Measurements from ENCODE around the gene ZNF778. TPM values are rescaled to one million over a fixed set of nuclear protein-coding genes. Genes with fewer than 3 reads are reported as not detected.
"Not testable (repeated sequence)": the region's sequence is repeated elsewhere in the genome, so short reads cannot be mapped to it uniquely, and the experiment has no call there.

ZNF778 gene
- total RNA-seq, 2 donors from 2014 or later = 3.9 to 6.4 TPM

DNA sequence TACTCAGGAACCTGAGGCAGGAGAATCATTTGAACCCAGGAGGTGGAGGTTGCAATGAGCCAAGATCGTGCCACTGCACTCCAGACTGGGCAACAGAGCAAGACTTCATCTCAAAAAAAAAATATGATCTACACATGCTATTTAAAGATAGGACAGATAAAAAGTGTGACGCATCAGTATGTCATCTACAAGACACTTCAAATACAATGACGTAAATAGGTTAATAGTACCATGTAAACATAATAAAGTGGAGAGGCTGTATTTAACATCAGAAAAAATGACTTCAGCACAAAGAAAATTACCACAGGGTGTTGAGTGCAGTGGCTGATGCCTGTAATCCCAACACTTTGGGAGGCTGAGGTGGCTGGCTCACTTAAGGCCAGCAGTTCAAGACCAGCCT, 20.2 kb downstream of the ZNF778 start:
- H3K9ac ChIP-seq (ENCODE audit: low read depth in 2 of 2, low read length in 2 of 2) = no peak overlapping the region
- H3K27ac ChIP-seq = no peak overlapping the region
- no peaks in the 10 kb centered on the region for H3K9me3 ChIP-seq
- intact Hi-C loops (cut with DNase I) = no loop called here
- H3K4me1 ChIP-seq = no peaks in the 10 kb centered on the region
- TF ChIP-seq, protein P1, sequence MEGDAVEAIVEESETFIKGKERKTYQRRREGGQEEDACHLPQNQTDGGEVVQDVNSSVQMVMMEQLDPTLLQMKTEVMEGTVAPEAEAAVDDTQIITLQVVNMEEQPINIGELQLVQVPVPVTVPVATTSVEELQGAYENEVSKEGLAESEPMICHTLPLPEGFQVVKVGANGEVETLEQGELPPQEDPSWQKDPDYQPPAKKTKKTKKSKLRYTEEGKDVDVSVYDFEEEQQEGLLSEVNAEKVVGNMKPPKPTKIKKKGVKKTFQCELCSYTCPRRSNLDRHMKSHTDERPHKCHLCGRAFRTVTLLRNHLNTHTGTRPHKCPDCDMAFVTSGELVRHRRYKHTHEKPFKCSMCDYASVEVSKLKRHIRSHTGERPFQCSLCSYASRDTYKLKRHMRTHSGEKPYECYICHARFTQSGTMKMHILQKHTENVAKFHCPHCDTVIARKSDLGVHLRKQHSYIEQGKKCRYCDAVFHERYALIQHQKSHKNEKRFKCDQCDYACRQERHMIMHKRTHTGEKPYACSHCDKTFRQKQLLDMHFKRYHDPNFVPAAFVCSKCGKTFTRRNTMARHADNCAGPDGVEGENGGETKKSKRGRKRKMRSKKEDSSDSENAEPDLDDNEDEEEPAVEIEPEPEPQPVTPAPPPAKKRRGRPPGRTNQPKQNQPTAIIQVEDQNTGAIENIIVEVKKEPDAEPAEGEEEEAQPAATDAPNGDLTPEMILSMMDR (IDR thresholded peaks at IDR 0.05) = no peak
- no peaks in the 10 kb centered on the region for H3K27me3 ChIP-seq
- H3K36me3 ChIP-seq = no peaks in the 10 kb centered on the region
- no peak for DNase-seq
- no peak overlapping the region for H3K4me3 ChIP-seq

DNA sequence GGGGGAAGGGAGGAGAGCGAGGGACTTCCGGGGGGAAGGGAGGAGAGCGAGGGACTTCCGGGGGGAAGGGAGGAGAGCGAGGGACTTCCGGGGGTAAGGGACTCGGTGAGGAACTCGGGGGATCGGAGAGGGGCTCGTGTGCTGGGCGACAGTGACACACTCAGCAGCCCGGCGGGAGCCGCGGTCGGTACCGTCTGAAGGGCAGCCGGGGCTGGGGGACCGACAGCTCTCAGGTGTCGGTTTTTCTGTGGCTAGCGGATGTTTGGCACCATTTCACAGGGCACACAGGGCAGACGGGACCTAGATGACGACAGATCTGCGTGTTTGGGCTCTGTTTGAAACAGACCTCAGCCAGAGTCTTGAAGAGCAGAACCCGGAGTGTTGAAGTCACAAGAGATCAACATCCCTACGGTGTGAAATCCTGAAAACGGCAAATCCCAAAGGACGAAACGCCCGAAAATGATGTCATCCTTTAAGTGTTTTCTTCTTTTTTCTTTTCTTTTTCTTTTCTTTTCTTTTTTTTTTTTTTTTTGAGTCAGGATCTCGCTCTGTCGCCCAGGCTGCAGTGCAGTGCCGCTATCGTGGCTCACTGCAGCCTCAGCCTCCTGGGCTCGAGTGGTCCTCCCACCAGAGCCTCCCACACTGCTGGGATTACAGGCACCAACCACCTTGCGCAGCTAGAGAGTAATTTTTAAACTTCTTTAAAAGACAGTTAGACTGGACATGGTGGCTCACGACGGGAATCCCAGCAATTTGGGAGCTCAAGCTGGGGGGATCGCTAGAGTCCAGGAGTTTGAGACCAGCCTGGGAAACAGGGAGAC, 23.9 kb downstream of the ZNF778 start:
- DNase-seq = peak; percentile 71
- peak overlapping the region; percentile 74 for H3K4me3 ChIP-seq
- H3K4me1 ChIP-seq = no peaks in the 10 kb centered on the region
- H3K9me3 ChIP-seq = no peaks in the 10 kb centered on the region
- peak overlapping the region; percentile 97 for H3K27ac ChIP-seq
- H3K27me3 ChIP-seq = no peaks in the 10 kb centered on the region
- H3K36me3 ChIP-seq = no peaks in the 10 kb centered on the region
- TF ChIP-seq, protein P1 (IDR thresholded peaks at IDR 0.05) = no peak
- intact Hi-C loops (cut with DNase I) = no loop called here
- H3K9ac ChIP-seq (ENCODE audit: low read depth in 2 of 2, low read length in 2 of 2) = peak overlapping the region; percentile 85 to 88

DNA sequence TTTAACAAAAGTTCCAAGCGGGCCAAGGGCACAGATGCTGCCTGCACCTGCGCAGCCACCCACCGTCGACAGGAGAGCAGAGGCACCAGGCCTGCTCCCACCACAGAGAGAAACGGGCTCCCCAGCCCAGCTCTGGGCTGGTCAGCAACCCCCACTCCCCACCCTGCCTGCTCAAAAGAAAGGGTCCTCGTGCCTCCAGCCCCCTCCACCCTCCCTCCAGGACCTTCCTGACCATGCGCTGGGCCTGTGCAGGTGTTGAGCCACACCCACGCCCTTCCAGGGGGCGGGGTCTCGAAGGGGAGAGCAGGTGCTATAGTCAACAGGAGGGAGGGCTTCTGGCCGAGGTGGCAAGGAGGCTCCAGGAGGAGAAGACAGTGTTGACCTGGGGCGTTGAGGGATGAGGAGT, 25.3 kb downstream of the ZNF778 start:
- DNase-seq = peak; percentile 37
- intact Hi-C loops (cut with DNase I) = no loop called here
- H3K9ac ChIP-seq (ENCODE audit: low read depth in 2 of 2, low read length in 2 of 2) = no peak overlapping the region
- H3K4me1 ChIP-seq = peaks cover 3% of the 10 kb centered on the region
- TF ChIP-seq, protein P1 (IDR thresholded peaks at IDR 0.05) = no peak
- no peak overlapping the region for H3K4me3 ChIP-seq
- H3K27me3 ChIP-seq = no peaks in the 10 kb centered on the region
- H3K36me3 ChIP-seq = no peaks in the 10 kb centered on the region
- H3K9me3 ChIP-seq = no peaks in the 10 kb centered on the region
- no peak overlapping the region for H3K27ac ChIP-seq

DNA sequence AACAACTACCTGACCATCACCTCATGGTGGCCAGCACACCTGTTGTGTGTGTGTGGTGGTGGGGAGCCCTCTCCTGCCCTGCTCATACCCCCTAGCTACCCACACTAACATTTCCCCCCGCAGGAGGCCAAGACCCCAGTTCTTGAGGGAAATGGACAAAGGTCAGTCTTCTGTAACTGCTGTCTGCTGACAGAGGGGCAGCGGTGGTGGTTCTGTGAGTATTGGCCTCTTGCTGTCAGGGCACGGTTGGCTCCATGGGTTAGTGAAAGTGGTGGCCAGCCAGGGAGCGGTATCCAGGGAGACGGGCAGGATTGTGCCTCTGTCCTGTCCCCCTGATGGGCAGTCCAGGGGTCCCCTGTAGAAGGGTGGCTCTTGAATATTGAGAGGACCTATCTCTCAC, 26.2 kb downstream of the ZNF778 start:
- no peak overlapping the region for H3K9ac ChIP-seq (ENCODE audit: low read depth in 2 of 2, low read length in 2 of 2)

DNA sequence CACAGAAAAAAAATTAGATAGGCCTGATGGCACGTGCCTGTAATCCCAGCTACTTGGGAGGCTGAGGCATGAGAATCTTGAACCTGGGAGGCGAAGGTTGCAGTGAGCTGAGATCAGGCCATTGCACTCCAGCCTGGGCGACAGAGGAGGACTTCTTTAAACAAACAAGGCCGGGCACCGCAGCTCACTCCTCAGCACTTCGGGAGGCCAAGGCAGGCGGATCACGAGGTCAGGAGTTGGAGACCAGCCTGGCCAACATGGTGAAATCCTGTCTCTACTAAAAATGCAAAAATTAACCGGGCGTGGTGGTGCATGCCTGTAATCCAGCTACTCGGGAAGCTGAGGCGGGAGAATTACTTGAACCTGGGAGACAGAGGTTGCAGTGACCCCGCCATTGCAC, 26.8 kb downstream of the ZNF778 start:
- H3K9ac ChIP-seq (ENCODE audit: low read depth in 2 of 2, low read length in 2 of 2); H3K27me3 ChIP-seq; intact Hi-C loops (cut with DNase I); H3K4me3 ChIP-seq; H3K36me3 ChIP-seq; H3K27ac ChIP-seq; H3K4me1 ChIP-seq; DNase-seq; H3K9me3 ChIP-seq: not testable (repeated sequence)

More for the DNA sequence above, 26.2 kb downstream of the ZNF778 start:
- Histone ChIP-seq H3K36me3 (no peaks in the 10 kb centered on the region), H3K27ac (no peak overlapping the region), H3K4me3 (no peak overlapping the region), H3K27me3 (no peaks in the 10 kb centered on the region), H3K4me1 (peaks cover 3% of the 10 kb centered on the region), H3K9me3 (no peaks in the 10 kb centered on the region)
- DNase-seq = no peak
- TF ChIP-seq, protein P1 (IDR thresholded peaks at IDR 0.05) = no peak
- intact Hi-C loops (cut with DNase I) = no loop called here

DNA sequence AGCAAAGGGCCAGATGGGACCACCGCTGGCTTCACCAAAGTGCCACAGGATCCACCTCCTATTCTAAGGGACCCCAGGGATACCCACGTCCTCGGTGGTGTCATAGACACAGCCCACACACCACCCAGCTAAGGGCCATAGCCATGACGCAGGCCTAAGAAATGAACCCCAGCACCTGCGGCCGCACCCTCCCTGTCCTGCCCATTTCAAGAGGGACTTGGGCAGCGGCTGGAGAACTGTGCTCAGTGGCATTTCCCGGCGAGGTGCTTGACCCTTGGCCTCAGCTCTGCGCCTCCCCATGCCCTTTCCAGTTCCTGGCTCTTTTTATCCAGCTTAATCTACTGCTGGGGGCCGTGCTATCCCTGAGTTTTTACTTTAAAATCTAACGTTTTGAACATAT, 27.3 kb downstream of the ZNF778 start:
- no peak for DNase-seq
- Histone ChIP-seq H3K4me3 (no peak overlapping the region), H3K9me3 (no peaks in the 10 kb centered on the region), H3K9ac (ENCODE audit: low read depth in 2 of 2, low read length in 2 of 2) (no peak overlapping the region), H3K27me3 (no peaks in the 10 kb centered on the region), H3K4me1 (peaks cover 3% of the 10 kb centered on the region), H3K36me3 (no peaks in the 10 kb centered on the region), H3K27ac (no peak overlapping the region)
- intact Hi-C loops (cut with DNase I) = no loop called here
- TF ChIP-seq, protein P1 (IDR thresholded peaks at IDR 0.05) = no peak

All from colonic mucosa (tissue), 4 donors.